WTC11 (cell line): ENCODE measurements around the gene PLXDC2. TPM values are rescaled to one million over a fixed set of nuclear protein-coding genes. Genes with fewer than 3 reads are reported as not detected.

ENCODE experiments used
- ATAC-seq: fragments of 200-7000 bp; cut with Tn5 transposase; 2 replicates; pipeline ENCODE4 v1.10.0; 2021; ENCODE audit warnings: mild to moderate bottlenecking, moderate library complexity
- CTCF ChIA-PET: fragments of 300-600 bp; sonication (Branson Sonifier 250); formaldehyde crosslinking; loops from one replicate; lab custom pipeline; 2021; ENCODE audit warnings: antibody characterized with exemption; lab: Charles Lee
- POLR2A ChIA-PET: fragments of 350-600 bp; sonication (Branson Sonifier 250); formaldehyde crosslinking; loops from one replicate; lab custom pipeline; 2021; ENCODE audit warnings: antibody characterized with exemption; lab: Charles Lee
- DNase-seq: peaks from one replicate; pipeline ENCODE4 v3.0.0; 2021; ENCODE audit warnings: low spot score
- H3K27ac Mint-ChIP-seq: 2 replicates; pipeline ENCODE4 v1.8.0; 2021; ENCODE audit warnings: mixed read lengths
- H3K27me3 Mint-ChIP-seq: 2 replicates; pipeline ENCODE4 v1.8.0; 2021; ENCODE audit warnings: low read depth, mild to moderate bottlenecking, moderate library complexity, mixed read lengths
- H3K36me3 Mint-ChIP-seq: 2 replicates; pipeline ENCODE4 v1.8.0; 2021; ENCODE audit warnings: mixed read lengths
- H3K4me1 Mint-ChIP-seq: 2 replicates; pipeline ENCODE4 v1.8.0; 2022; ENCODE audit warnings: mixed read lengths
- H3K4me3 Mint-ChIP-seq: 2 replicates; pipeline ENCODE4 v1.8.0; 2021; ENCODE audit warnings: mild to moderate bottlenecking, moderate library complexity, mixed read lengths
- H3K9me3 Mint-ChIP-seq: 2 replicates; pipeline ENCODE4 v1.8.0; 2021; ENCODE audit warnings: mixed read lengths
- EMX1 ChIP-seq: fragments of 250-450 bp; sonication (Bioruptor Pico); IDR thresholded peaks from 2 replicates; pipeline ENCODE4 v1.8.0; 2021; ENCODE audit warnings: mild to moderate bottlenecking
- GABPB1 ChIP-seq: sonication (generic); formaldehyde crosslinking; IDR thresholded peaks from 2 replicates; pipeline ENCODE4 v1.8.1; 2023; ENCODE audit warnings: mild to moderate bottlenecking, missing genetic modification reagents
- GRHL2 ChIP-seq: fragments of 250-450 bp; sonication (Bioruptor Pico); IDR thresholded peaks from 2 replicates; pipeline ENCODE4 v1.8.0; 2022; ENCODE audit warnings: mild to moderate bottlenecking, moderate library complexity; ENCODE audit not compliant: insufficient replicate concordance, severe bottlenecking
- GTF2I ChIP-seq: fragments of 250-450 bp; sonication (Bioruptor Pico); conservative IDR thresholded peaks from 2 replicates; pipeline ENCODE4 v1.4.0; 2021; ENCODE audit warnings: mild to moderate bottlenecking
- KAT7 ChIP-seq: sonication (generic); formaldehyde crosslinking; IDR thresholded peaks from 2 replicates; pipeline ENCODE4 v1.8.1; 2023; ENCODE audit warnings: missing genetic modification reagents, mild to moderate bottlenecking, borderline replicate concordance
- NR2C2 ChIP-seq: sonication (generic); formaldehyde crosslinking; IDR thresholded peaks from 2 replicates; pipeline ENCODE4 v1.8.0; 2022; ENCODE audit warnings: mild to moderate bottlenecking, missing genetic modification reagents
- OVOL2 ChIP-seq: fragments of 250-450 bp; sonication (Bioruptor Pico); IDR thresholded peaks from 2 replicates; pipeline ENCODE4 v1.9.0; 2021; ENCODE audit warnings: mild to moderate bottlenecking, borderline replicate concordance
- SMAD3 ChIP-seq: sonication (generic); formaldehyde crosslinking; IDR thresholded peaks from 2 replicates; pipeline ENCODE4 v1.8.0; 2022; ENCODE audit warnings: missing genetic modification reagents, mild to moderate bottlenecking, borderline replicate concordance
- TCF7 ChIP-seq: sonication (generic); formaldehyde crosslinking; IDR thresholded peaks from 2 replicates; pipeline ENCODE4 v1.8.0; 2022; ENCODE audit warnings: mild to moderate bottlenecking, low read depth, missing genetic modification reagents, moderate library complexity
- ZNF121 ChIP-seq: sonication (generic); formaldehyde crosslinking; IDR thresholded peaks from 2 replicates; pipeline ENCODE4 v1.8.0; 2023; ENCODE audit warnings: missing genetic modification reagents
- ZNF232 ChIP-seq: sonication (generic); formaldehyde crosslinking; IDR thresholded peaks from 2 replicates; pipeline ENCODE4 v1.8.0; 2022; ENCODE audit warnings: mild to moderate bottlenecking, missing genetic modification reagents
- total RNA-seq: library from RNA; stranded (reverse); gene quantifications from 3 replicates; pipeline ENCODE4 v1.2.3, GENCODE V29; 2021
- TF ChIP-seq, protein P1 (sequence below): fragments of 250-450 bp; sonication (Bioruptor Pico); IDR thresholded peaks from 2 replicates; pipeline ENCODE4 v1.9.0; 2021; ENCODE audit warnings: mild to moderate bottlenecking
- TF ChIP-seq, protein P2 (sequence below): fragments of 250-450 bp; sonication (Bioruptor Pico); IDR thresholded peaks from 2 replicates; pipeline ENCODE4 v1.9.0; 2021; ENCODE audit warnings: mild to moderate bottlenecking
- TF ChIP-seq, protein P3 (sequence below): sonication (generic); formaldehyde crosslinking; IDR thresholded peaks from 2 replicates; pipeline ENCODE4 v1.8.1; 2022; ENCODE audit warnings: missing genetic modification reagents, borderline replicate concordance
- TF ChIP-seq, protein P4 (sequence below): sonication (generic); formaldehyde crosslinking; IDR thresholded peaks from 2 replicates; pipeline ENCODE4 v1.8.1; 2023; ENCODE audit warnings: mild to moderate bottlenecking, missing genetic modification reagents, moderate library complexity
- TF ChIP-seq, protein P5 (sequence below): sonication (generic); formaldehyde crosslinking; conservative IDR thresholded peaks from 2 replicates; pipeline ENCODE4 v1.8.1; 2023; ENCODE audit warnings: mild to moderate bottlenecking, low read depth, missing genetic modification reagents, moderate library complexity
- TF ChIP-seq, protein P6 (sequence below): sonication (generic); formaldehyde crosslinking; IDR thresholded peaks from 2 replicates; pipeline ENCODE4 v1.8.1; 2023; ENCODE audit warnings: mild to moderate bottlenecking, missing genetic modification reagents, borderline replicate concordance

PLXDC2 gene
- total RNA-seq, 1 experiment from 2014 or later = 31.7 TPM

DNA sequence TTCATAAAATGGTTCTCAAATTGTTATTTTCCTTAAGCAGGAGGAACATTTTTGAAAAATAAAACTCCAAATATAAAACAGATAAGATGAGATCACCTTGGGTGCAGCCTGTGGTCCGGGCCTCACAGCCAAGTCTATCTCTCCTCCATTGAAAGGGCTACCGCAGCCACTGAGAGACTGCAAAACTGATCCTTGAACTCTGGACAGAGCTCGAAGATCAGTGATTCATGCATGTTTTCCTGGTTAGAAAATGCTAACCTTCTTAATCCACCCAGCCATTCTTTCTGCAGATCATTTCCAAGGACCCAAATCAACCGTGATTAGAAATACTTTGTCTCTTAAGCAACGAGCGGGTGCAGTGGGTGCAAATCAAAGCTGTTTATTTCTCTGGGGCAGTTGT, 378.8 kb downstream of the PLXDC2 start:
- Mint-ChIP-seq H3K27me3 (no peaks in the 10 kb centered on the region), H3K4me1 (peaks cover 44% of the 10 kb centered on the region), H3K4me3 (no peak overlapping the region), H3K9me3 (no peaks in the 10 kb centered on the region), H3K27ac (no peak overlapping the region), H3K36me3 (0 out of 2 replicates have a peak, but pooled peaks cover 2% of the 10 kb centered on the region)
- POLR2A ChIA-PET = no interaction called here
- TF ChIP-seq GRHL2 (CRISPR knock-in tag) = no peak
- TF ChIP-seq GABPB1 (CRISPR knock-in tag) = no peak
- TF ChIP-seq, protein P1, sequence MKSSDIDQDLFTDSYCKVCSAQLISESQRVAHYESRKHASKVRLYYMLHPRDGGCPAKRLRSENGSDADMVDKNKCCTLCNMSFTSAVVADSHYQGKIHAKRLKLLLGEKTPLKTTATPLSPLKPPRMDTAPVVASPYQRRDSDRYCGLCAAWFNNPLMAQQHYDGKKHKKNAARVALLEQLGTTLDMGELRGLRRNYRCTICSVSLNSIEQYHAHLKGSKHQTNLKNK = no peak
- no peak for TF ChIP-seq KAT7 (CRISPR knock-in tag)
- TF ChIP-seq, protein P2, sequence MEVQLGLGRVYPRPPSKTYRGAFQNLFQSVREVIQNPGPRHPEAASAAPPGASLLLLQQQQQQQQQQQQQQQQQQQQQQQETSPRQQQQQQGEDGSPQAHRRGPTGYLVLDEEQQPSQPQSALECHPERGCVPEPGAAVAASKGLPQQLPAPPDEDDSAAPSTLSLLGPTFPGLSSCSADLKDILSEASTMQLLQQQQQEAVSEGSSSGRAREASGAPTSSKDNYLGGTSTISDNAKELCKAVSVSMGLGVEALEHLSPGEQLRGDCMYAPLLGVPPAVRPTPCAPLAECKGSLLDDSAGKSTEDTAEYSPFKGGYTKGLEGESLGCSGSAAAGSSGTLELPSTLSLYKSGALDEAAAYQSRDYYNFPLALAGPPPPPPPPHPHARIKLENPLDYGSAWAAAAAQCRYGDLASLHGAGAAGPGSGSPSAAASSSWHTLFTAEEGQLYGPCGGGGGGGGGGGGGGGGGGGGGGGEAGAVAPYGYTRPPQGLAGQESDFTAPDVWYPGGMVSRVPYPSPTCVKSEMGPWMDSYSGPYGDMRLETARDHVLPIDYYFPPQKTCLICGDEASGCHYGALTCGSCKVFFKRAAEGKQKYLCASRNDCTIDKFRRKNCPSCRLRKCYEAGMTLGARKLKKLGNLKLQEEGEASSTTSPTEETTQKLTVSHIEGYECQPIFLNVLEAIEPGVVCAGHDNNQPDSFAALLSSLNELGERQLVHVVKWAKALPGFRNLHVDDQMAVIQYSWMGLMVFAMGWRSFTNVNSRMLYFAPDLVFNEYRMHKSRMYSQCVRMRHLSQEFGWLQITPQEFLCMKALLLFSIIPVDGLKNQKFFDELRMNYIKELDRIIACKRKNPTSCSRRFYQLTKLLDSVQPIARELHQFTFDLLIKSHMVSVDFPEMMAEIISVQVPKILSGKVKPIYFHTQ (CRISPR knock-in tag) = no peak
- no peak for TF ChIP-seq NR2C2
- TF ChIP-seq, protein P3, sequence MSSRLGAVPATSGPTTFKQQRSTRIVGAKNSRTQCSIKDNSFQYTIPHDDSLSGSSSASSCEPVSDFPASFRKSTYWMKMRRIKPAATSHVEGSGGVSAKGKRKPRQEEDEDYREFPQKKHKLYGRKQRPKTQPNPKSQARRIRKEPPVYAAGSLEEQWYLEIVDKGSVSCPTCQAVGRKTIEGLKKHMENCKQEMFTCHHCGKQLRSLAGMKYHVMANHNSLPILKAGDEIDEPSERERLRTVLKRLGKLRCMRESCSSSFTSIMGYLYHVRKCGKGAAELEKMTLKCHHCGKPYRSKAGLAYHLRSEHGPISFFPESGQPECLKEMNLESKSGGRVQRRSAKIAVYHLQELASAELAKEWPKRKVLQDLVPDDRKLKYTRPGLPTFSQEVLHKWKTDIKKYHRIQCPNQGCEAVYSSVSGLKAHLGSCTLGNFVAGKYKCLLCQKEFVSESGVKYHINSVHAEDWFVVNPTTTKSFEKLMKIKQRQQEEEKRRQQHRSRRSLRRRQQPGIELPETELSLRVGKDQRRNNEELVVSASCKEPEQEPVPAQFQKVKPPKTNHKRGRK (CRISPR knock-in tag) = no peak
- TF ChIP-seq GTF2I (CRISPR knock-in tag) = no peak
- no peak for TF ChIP-seq SMAD3
- TF ChIP-seq, protein P4, sequence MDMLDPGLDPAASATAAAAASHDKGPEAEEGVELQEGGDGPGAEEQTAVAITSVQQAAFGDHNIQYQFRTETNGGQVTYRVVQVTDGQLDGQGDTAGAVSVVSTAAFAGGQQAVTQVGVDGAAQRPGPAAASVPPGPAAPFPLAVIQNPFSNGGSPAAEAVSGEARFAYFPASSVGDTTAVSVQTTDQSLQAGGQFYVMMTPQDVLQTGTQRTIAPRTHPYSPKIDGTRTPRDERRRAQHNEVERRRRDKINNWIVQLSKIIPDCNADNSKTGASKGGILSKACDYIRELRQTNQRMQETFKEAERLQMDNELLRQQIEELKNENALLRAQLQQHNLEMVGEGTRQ (CRISPR knock-in tag) = no peak
- TF ChIP-seq, protein P5, sequence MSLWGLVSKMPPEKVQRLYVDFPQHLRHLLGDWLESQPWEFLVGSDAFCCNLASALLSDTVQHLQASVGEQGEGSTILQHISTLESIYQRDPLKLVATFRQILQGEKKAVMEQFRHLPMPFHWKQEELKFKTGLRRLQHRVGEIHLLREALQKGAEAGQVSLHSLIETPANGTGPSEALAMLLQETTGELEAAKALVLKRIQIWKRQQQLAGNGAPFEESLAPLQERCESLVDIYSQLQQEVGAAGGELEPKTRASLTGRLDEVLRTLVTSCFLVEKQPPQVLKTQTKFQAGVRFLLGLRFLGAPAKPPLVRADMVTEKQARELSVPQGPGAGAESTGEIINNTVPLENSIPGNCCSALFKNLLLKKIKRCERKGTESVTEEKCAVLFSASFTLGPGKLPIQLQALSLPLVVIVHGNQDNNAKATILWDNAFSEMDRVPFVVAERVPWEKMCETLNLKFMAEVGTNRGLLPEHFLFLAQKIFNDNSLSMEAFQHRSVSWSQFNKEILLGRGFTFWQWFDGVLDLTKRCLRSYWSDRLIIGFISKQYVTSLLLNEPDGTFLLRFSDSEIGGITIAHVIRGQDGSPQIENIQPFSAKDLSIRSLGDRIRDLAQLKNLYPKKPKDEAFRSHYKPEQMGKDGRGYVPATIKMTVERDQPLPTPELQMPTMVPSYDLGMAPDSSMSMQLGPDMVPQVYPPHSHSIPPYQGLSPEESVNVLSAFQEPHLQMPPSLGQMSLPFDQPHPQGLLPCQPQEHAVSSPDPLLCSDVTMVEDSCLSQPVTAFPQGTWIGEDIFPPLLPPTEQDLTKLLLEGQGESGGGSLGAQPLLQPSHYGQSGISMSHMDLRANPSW (CRISPR knock-in tag) = no peak
- TF ChIP-seq TCF7 (CRISPR knock-in tag) = no peak
- no peak for TF ChIP-seq ZNF232 (CRISPR knock-in tag)
- TF ChIP-seq ZNF121 (CRISPR knock-in tag) = no peak
- no peak for TF ChIP-seq OVOL2 (CRISPR knock-in tag)
- TF ChIP-seq, protein P6, sequence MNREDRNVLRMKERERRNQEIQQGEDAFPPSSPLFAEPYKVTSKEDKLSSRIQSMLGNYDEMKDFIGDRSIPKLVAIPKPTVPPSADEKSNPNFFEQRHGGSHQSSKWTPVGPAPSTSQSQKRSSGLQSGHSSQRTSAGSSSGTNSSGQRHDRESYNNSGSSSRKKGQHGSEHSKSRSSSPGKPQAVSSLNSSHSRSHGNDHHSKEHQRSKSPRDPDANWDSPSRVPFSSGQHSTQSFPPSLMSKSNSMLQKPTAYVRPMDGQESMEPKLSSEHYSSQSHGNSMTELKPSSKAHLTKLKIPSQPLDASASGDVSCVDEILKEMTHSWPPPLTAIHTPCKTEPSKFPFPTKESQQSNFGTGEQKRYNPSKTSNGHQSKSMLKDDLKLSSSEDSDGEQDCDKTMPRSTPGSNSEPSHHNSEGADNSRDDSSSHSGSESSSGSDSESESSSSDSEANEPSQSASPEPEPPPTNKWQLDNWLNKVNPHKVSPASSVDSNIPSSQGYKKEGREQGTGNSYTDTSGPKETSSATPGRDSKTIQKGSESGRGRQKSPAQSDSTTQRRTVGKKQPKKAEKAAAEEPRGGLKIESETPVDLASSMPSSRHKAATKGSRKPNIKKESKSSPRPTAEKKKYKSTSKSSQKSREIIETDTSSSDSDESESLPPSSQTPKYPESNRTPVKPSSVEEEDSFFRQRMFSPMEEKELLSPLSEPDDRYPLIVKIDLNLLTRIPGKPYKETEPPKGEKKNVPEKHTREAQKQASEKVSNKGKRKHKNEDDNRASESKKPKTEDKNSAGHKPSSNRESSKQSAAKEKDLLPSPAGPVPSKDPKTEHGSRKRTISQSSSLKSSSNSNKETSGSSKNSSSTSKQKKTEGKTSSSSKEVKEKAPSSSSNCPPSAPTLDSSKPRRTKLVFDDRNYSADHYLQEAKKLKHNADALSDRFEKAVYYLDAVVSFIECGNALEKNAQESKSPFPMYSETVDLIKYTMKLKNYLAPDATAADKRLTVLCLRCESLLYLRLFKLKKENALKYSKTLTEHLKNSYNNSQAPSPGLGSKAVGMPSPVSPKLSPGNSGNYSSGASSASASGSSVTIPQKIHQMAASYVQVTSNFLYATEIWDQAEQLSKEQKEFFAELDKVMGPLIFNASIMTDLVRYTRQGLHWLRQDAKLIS (CRISPR knock-in tag) = no peak
- TF ChIP-seq EMX1 (CRISPR knock-in tag) = no peak
- DNase-seq (no peak), ATAC-seq (no peak)
- CTCF ChIA-PET = no interaction called here
